Measurements from ENCODE around the gene C16orf95. TPM values are rescaled to one million over a fixed set of nuclear protein-coding genes. Genes with fewer than 3 reads are reported as not detected.
"Not testable (repeated sequence)": the region's sequence is repeated elsewhere in the genome, so short reads cannot be mapped to it uniquely, and the experiment has no call there.

The C16orf95 gene
- polyA plus RNA-seq (ENCODE audit: insufficient read length) = 5.6 TPM
- long read RNA-seq, donor 1, partial matches to known transcripts = 0 of 4 reads
- long read RNA-seq, donor 1, other reads (novel, unspliced or antisense) = 0 of 4 reads
- long read RNA-seq, donor 2, partial matches to known transcripts = 0 of 2 reads
- long read RNA-seq, donor 2, other reads (novel, unspliced or antisense) = 0 of 2 reads
- long read RNA-seq, donor 3, partial matches to known transcripts = 0 of 4 reads
- long read RNA-seq, donor 3, other reads (novel, unspliced or antisense) = 0 of 4 reads
- long read RNA-seq, donor 4 = 0 reads
- long read RNA-seq, donor 5, partial matches to known transcripts = 0 of 6 reads
- long read RNA-seq, donor 5, other reads (novel, unspliced or antisense) = 0 of 6 reads
- long read RNA-seq, donor 6, partial matches to known transcripts = 0 of 5 reads
- long read RNA-seq, donor 6, other reads (novel, unspliced or antisense) = 0 of 5 reads
- long read RNA-seq, donor 7, partial matches to known transcripts = 0 of 3 reads
- long read RNA-seq, donor 7, other reads (novel, unspliced or antisense) = 0 of 3 reads
- long read RNA-seq, donor 8 = 0 reads

GRCh38 chr16:87316923-87317749 is at the start of gene C16orf95:
Gene C16orf95 (minus strand): TSS chr16:87317392. CDS start chr16:87317242, 150 bp downstream.
- DNase-seq = peak; percentile 97

- no peak for DNase-seq
Measured at GRCh38 chr16:87366930-87367329, 49.7 kb upstream of the C16orf95 start.

GRCh38 chr16:87366288-87366687 is 49.1 kb upstream of the C16orf95 start:
- DNase-seq = no peak

GRCh38 chr16:87365021-87365713 is 48.0 kb upstream of the C16orf95 start:
- no peak for DNase-seq

- DNase-seq = no peak
Measured at GRCh38 chr16:87363771-87364455, 46.7 kb upstream of the C16orf95 start.

GRCh38 chr16:87362828-87363559 is 45.8 kb upstream of the C16orf95 start:
- not testable (repeated sequence) for DNase-seq

- DNase-seq = no peak
Measured at GRCh38 chr16:87361916-87362619, 44.9 kb upstream of the C16orf95 start.

GRCh38 chr16:87360862-87361610 is 43.8 kb upstream of the C16orf95 start:
- no peak for DNase-seq

GRCh38 chr16:87359121-87359520 is 41.9 kb upstream of the C16orf95 start:
- no peak for DNase-seq

GRCh38 chr16:87358696-87359095 is 41.5 kb upstream of the C16orf95 start:
- DNase-seq = no peak

GRCh38 chr16:87358250-87358649 is 41.1 kb upstream of the C16orf95 start:
- no peak for DNase-seq

GRCh38 chr16:87356491-87356853 is 39.3 kb upstream of the C16orf95 start:
- DNase-seq = no peak

GRCh38 chr16:87353613-87354012 is 36.4 kb upstream of the C16orf95 start:
- no peak for DNase-seq

- DNase-seq = no peak
Measured at GRCh38 chr16:87352818-87353217, 35.6 kb upstream of the C16orf95 start.

GRCh38 chr16:87351320-87351698 is 34.1 kb upstream of the C16orf95 start:
- no peak for DNase-seq

- DNase-seq = no peak
Measured at GRCh38 chr16:87350681-87351319, 33.6 kb upstream of the C16orf95 start.

GRCh38 chr16:87350031-87350430 is 32.8 kb upstream of the C16orf95 start:
- no peak for DNase-seq

GRCh38 chr16:87348616-87349157 is 31.5 kb upstream of the C16orf95 start:
- no peak for DNase-seq

Measured in left kidney (tissue), 8 donors.